Tongue (tissue), 2 donors: Measurements from ENCODE around the gene GPATCH1. TPM values are rescaled to one million over a fixed set of nuclear protein-coding genes. Genes with fewer than 3 reads are reported as not detected.

Experiments
- DNase-seq: peaks from one replicate; pipeline ENCODE4 v3.0.0-alpha.2; 2015
- total RNA-seq: library from RNA; depleted of rRNA; stranded (reverse); fragments of >200 nt; gene quantifications from one replicate; pipeline ENCODE4 v1.2.3, GENCODE V29; 2014

Gene GPATCH1
- total RNA-seq, 1 donor from 2014 or later: 8.8 TPM

GRCh38 chr19:33064458-33064791, 16.6 kb upstream of the GPATCH1 start:
- DNase-seq: no peak

- peak; percentile 72 for DNase-seq
Measured at GRCh38 chr19:33064792-33065550, 16.0 kb upstream of the GPATCH1 start, which contains the start of gene RHPN2. TSS of gene RHPN2 (minus strand) at chr19:33064888. CDS start at chr19:33064852, 36 bp downstream.

GRCh38 chr19:33066543-33066942, 14.4 kb upstream of the GPATCH1 start:
- DNase-seq: no peak

- no peak for DNase-seq
Measured at GRCh38 chr19:33067121-33067520, 13.9 kb upstream of the GPATCH1 start.

- DNase-seq: no peak
Measured at GRCh38 chr19:33071887-33072286, 9.1 kb upstream of the GPATCH1 start.

GRCh38 chr19:33075519-33075918, 5.5 kb upstream of the GPATCH1 start:
- DNase-seq: no peak

- peak; percentile 19 for DNase-seq
Measured at GRCh38 chr19:33085570-33086128, 4.7 kb downstream of the GPATCH1 start.

- no peak for DNase-seq
Measured at GRCh38 chr19:33086955-33087354, 6.0 kb downstream of the GPATCH1 start.

- no peak for DNase-seq
Measured at GRCh38 chr19:33089010-33089409, 8.0 kb downstream of the GPATCH1 start.

- DNase-seq: no peak
Measured at GRCh38 chr19:33090179-33090578, 9.2 kb downstream of the GPATCH1 start.

GRCh38 chr19:33093420-33094210, 12.6 kb downstream of the GPATCH1 start:
- DNase-seq: no peak

GRCh38 chr19:33094436-33095067, 13.6 kb downstream of the GPATCH1 start:
- no peak for DNase-seq

GRCh38 chr19:33096005-33096404, 15.0 kb downstream of the GPATCH1 start:
- DNase-seq: no peak

GRCh38 chr19:33098055-33098534, 17.1 kb downstream of the GPATCH1 start:
- no peak for DNase-seq

- DNase-seq: no peak
Measured at GRCh38 chr19:33100894-33101644, 20.1 kb downstream of the GPATCH1 start.

GRCh38 chr19:33102893-33103292, 21.9 kb downstream of the GPATCH1 start:
- no peak for DNase-seq

- no peak for DNase-seq
Measured at GRCh38 chr19:33108161-33108560, 27.2 kb downstream of the GPATCH1 start.

GRCh38 chr19:33110137-33110910, 29.3 kb downstream of the GPATCH1 start:
- no peak for DNase-seq

- no peak for DNase-seq
Measured at GRCh38 chr19:33111587-33111986, 30.6 kb downstream of the GPATCH1 start.

- no peak for DNase-seq
Measured at GRCh38 chr19:33114312-33114711, 33.3 kb downstream of the GPATCH1 start.

- no peak for DNase-seq
Measured at GRCh38 chr19:33117501-33117900, 36.5 kb downstream of the GPATCH1 start.
